ENCODE measurements around the gene BEND3.

The BEND3 gene

GRCh38 chr6:107106165-107106564 lies 9.2 kb downstream of the BEND3 start:
- TF ChIP-seq RARB (CRISPR knock-in tag; IDR thresholded peaks at IDR 0.05): no peak
- TF ChIP-seq CSRNP3 (CRISPR knock-in tag; IDR thresholded peaks at IDR 0.05): no peak
- no peak for TF ChIP-seq ZFP30 (CRISPR knock-in tag; IDR thresholded peaks at IDR 0.05)
- no peak for TF ChIP-seq GLIS3 (CRISPR knock-in tag; IDR thresholded peaks at IDR 0.05)
- TF ChIP-seq TOX (CRISPR knock-in tag; IDR thresholded peaks at IDR 0.05; ENCODE audit: borderline replicate concordance): no peak
- TF ChIP-seq CSDC2 (CRISPR knock-in tag; IDR thresholded peaks at IDR 0.05): no peak
- no peak for TF ChIP-seq PPARA (CRISPR knock-in tag; IDR thresholded peaks at IDR 0.05; ENCODE audit: borderline replicate concordance)
- no peak for TF ChIP-seq ZFP3 (CRISPR knock-in tag; IDR thresholded peaks at IDR 0.05)
- no peak for TF ChIP-seq ZNF565 (CRISPR knock-in tag; conservative IDR thresholded peaks at IDR 0.05; ENCODE audit: low read depth)
- TF ChIP-seq CREB5 (CRISPR knock-in tag; IDR thresholded peaks at IDR 0.05; ENCODE audit: low read depth): no peak
- no peak for TF ChIP-seq POU6F1 (CRISPR knock-in tag; IDR thresholded peaks at IDR 0.05; ENCODE audit: borderline replicate concordance, low read depth)
- TF ChIP-seq TSHZ2 (CRISPR knock-in tag; IDR thresholded peaks at IDR 0.05): no peak
- TF ChIP-seq OSR1 (CRISPR knock-in tag; IDR thresholded peaks at IDR 0.05): no peak
- no peak for ATAC-seq

- TF ChIP-seq ISL1 (CRISPR knock-in tag; IDR thresholded peaks at IDR 0.05) (no peak), ARNTL (CRISPR knock-in tag; IDR thresholded peaks at IDR 0.05; ENCODE audit: borderline replicate concordance, low read depth) (no peak)
- no peak for ATAC-seq
Observed at GRCh38 chr6:107105511-107106116, 9.7 kb downstream of the BEND3 start.

GRCh38 chr6:107103082-107103481 lies 12.2 kb downstream of the BEND3 start:
- ATAC-seq: no peak
- TF ChIP-seq ARNTL (CRISPR knock-in tag; IDR thresholded peaks at IDR 0.05; ENCODE audit: borderline replicate concordance, low read depth) (no peak), OSR1 (CRISPR knock-in tag; IDR thresholded peaks at IDR 0.05) (no peak), ISL1 (CRISPR knock-in tag; IDR thresholded peaks at IDR 0.05) (no peak), RARB (CRISPR knock-in tag; IDR thresholded peaks at IDR 0.05) (no peak), GLIS3 (CRISPR knock-in tag; IDR thresholded peaks at IDR 0.05) (no peak), ZNF70 (CRISPR knock-in tag; IDR thresholded peaks at IDR 0.05) (no peak), BACH2 (CRISPR knock-in tag; IDR thresholded peaks at IDR 0.05; ENCODE audit: borderline replicate concordance) (no peak), PPARA (CRISPR knock-in tag; IDR thresholded peaks at IDR 0.05; ENCODE audit: borderline replicate concordance) (no peak), SNAI2 (CRISPR knock-in tag; IDR thresholded peaks at IDR 0.05) (no peak), POU6F1 (CRISPR knock-in tag; IDR thresholded peaks at IDR 0.05; ENCODE audit: borderline replicate concordance, low read depth) (no peak), CREB5 (CRISPR knock-in tag; IDR thresholded peaks at IDR 0.05; ENCODE audit: low read depth) (no peak), ZFP3 (CRISPR knock-in tag; IDR thresholded peaks at IDR 0.05) (no peak), CSDC2 (CRISPR knock-in tag; IDR thresholded peaks at IDR 0.05) (no peak)

Data from SK-N-SH treated with all-trans-retinoic acid at 6 μM for 48 hours (cell line).